Activated naive CD4-positive, alpha-beta T cell treated with anti-CD3 and anti-CD28 coated beads for 36 hours (primary cell): ENCODE measurements around the gene PPP1R9B. TPM values are rescaled to one million over a fixed set of nuclear protein-coding genes. Genes with fewer than 3 reads are reported as not detected.
A peak's percentile ranks its signal among the peaks of the same experiment; 100 is the strongest.

Source experiments
- CTCF ChIA-PET: fragments of 350-600 bp; sonication (Branson Sonifier 250); formaldehyde crosslinking; loops from one replicate; lab custom pipeline; 2021; ENCODE audit warnings: antibody characterized with exemption; lab: Charles Lee
- DNase-seq: peaks from one replicate; pipeline ENCODE4 v3.0.0-alpha.2; 2020
- H3K27ac Mint-ChIP-seq: one replicate; pipeline ENCODE4 v1.8.0; 2021; ENCODE audit warnings: mild to moderate bottlenecking, mixed read lengths
- H3K27me3 Mint-ChIP-seq: one replicate; pipeline ENCODE4 v1.8.0; 2021; ENCODE audit warnings: low read depth, mixed read lengths
- H3K36me3 Mint-ChIP-seq: one replicate; pipeline ENCODE4 v1.8.0; 2021; ENCODE audit warnings: low read depth, mixed read lengths
- H3K4me1 Mint-ChIP-seq: one replicate; pipeline ENCODE4 v1.8.0; 2021; ENCODE audit warnings: low read depth, mixed read lengths
- H3K4me3 Mint-ChIP-seq: one replicate; pipeline ENCODE4 v1.8.0; 2021; ENCODE audit warnings: mild to moderate bottlenecking, moderate library complexity, mixed read lengths
- H3K9me3 Mint-ChIP-seq: one replicate; pipeline ENCODE4 v1.8.0; 2021; ENCODE audit warnings: mixed read lengths
- intact Hi-C: fragments of 100-400 bp; cut with micrococcal nuclease; formaldehyde crosslinking; loops from one replicate; pipeline ENCODE4 v1.15.1; 2023
- total RNA-seq, 2 experiments: library from RNA; stranded (reverse); gene quantifications; one replicate each; pipeline ENCODE4 v1.2.3, GENCODE V29; 2021

Gene PPP1R9B
- total RNA-seq, 2 experiments from 2014 or later, result 67.7 TPM

DNA sequence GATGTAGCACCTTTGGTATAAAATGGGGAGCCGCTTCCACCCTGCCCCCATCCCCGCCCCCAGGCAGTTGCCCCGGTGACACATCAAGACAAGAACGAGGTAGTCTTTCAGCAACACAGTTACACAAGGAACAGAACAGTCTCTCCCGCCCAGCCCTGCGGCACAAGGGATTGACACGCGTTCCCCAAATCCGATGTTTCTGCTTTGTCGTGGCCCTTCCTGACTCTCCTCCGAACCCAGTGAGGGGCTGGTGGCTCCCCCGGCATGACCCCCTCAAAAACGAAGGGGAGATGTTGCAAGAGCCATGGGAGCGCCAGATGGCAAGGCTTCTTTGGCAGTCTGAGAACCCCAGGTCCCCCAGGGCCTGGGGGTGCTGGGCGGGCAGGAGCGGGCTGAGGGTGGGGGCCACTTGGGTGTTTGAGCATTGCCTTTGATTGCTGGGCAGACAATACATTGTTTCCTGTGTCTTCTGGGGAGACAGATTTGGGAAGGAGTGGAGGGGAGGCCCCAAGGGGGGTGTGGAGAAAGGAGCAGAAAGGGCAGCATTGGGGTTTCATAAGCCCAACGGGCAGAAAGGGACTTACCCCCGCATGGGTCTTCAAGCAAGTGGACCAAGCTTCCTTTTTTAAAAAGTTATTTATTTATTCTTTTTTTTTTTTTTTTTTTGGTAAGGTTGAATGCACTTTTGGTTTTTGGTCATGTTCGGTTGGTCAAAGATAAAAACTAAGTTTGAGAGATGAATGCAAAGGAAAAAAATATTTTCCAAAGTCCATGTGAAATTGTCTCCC, 34.3 kb upstream of the PPP1R9B start:
- H3K36me3 Mint-ChIP-seq, result no peaks in the 10 kb centered on the region
- CTCF ChIA-PET, result interaction anchor here (1.0 kb wide), 1 partner anchor 15 kb away, joined by 3 read pairs; no protein-coding TSS in a partner anchor
- H3K27ac Mint-ChIP-seq, result no peak overlapping the region

GRCh38 chr17:50184064-50184463, 33.6 kb upstream of the PPP1R9B start:
- Mint-ChIP-seq H3K9me3 (no peaks in the 10 kb centered on the region), H3K4me1 (peaks cover 16% of the 10 kb centered on the region), H3K4me3 (no peak overlapping the region), H3K36me3 (no peaks in the 10 kb centered on the region), H3K27ac (no peak overlapping the region), H3K27me3 (no peaks in the 10 kb centered on the region)
- intact Hi-C loops, result no loop called here
- no peak for DNase-seq
- CTCF ChIA-PET, result no interaction called here

More for the DNA sequence above, 34.3 kb upstream of the PPP1R9B start:
- intact Hi-C loops, result no loop called here
- no peak for DNase-seq
- no peak overlapping the region for H3K4me3 Mint-ChIP-seq
- no peaks in the 10 kb centered on the region for H3K27me3 Mint-ChIP-seq
- no peaks in the 10 kb centered on the region for H3K9me3 Mint-ChIP-seq
- H3K4me1 Mint-ChIP-seq, result peaks cover 16% of the 10 kb centered on the region

DNA sequence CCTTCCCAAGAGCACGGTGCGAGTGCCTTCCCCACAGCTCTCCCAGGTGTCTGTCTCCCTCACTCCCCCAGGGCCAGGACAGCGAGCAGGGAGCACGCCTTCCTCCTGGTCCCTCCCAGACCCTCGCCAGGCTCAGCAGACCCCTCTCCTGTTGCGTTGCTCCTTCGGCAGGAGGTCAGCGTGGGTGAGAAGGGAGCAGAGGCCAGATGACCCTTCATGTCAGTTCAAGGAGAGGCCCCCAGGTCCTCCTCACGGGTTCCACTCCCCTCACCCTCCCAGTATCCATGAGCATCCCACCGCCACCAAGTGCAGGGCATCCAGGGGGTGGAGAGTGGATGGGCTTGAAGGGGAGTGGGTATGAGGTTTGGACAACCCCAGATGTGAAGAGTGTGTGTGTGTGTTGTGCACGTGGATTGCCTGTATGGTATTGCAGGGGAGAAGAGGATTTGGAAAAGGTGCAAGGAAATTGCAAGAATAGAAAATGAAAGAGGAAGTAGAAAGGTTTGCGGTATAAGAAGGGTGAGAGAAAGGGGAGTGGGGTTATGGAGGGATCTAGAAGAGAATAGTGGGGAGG, 33.0 kb upstream of the PPP1R9B start:
- CTCF ChIA-PET, result interaction anchor here (1.4 kb wide), 1 partner anchor 14 kb away, joined by 4 read pairs; no protein-coding TSS in a partner anchor
- Mint-ChIP-seq H3K9me3 (no peaks in the 10 kb centered on the region), H3K27me3 (no peaks in the 10 kb centered on the region), H3K4me3 (no peak overlapping the region), H3K27ac (no peak overlapping the region), H3K4me1 (peaks cover 19% of the 10 kb centered on the region), H3K36me3 (no peaks in the 10 kb centered on the region)
- intact Hi-C loops, result no loop called here
- no peak for DNase-seq

DNA sequence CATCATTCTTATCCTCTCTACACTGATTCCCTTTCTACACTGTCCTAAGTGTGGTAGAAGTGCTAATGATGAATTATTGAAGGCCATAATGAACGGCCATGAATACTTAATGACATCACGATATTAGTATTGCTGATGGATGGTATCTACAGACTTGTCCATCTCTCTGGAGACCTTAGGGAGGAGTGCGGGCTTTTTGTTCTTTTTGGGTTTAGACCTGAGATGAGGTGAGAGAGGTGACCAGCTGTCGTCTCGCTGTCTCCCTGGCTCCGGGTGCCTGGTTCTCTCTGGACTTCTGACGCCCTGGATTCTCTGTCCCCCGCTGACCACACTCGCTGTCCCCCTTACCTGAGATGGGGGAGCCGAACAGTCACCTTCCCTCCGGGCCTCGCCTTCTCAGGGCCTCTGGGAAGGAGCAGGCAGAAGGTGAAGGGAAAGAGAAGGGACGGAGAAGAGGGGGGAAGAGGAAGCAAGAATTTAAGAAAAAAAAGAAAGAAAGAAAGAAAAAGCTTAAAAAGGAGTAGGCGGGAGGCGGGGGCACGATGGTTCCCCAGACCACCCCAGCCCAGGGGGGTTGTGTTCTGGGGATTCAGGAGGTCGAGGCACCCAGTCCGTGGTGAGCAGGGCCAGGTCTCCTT, 32.4 kb upstream of the PPP1R9B start:
- Mint-ChIP-seq H3K36me3 (no peaks in the 10 kb centered on the region), H3K4me3 (no peak overlapping the region), H3K27ac (no peak overlapping the region), H3K9me3 (no peaks in the 10 kb centered on the region), H3K4me1 (peaks cover 25% of the 10 kb centered on the region), H3K27me3 (no peaks in the 10 kb centered on the region)
- intact Hi-C loops, result no loop called here
- DNase-seq, result no peak
- CTCF ChIA-PET, result interaction anchor here (1.4 kb wide), 1 partner anchor 13 kb away, joined by 4 read pairs; no protein-coding TSS in a partner anchor

GRCh38 chr17:50181591-50182560, 31.4 kb upstream of the PPP1R9B start:
- Mint-ChIP-seq H3K4me1 (peaks cover 27% of the 10 kb centered on the region), H3K4me3 (no peak overlapping the region), H3K9me3 (no peaks in the 10 kb centered on the region), H3K36me3 (no peaks in the 10 kb centered on the region), H3K27me3 (no peaks in the 10 kb centered on the region), H3K27ac (no peak overlapping the region)
- CTCF ChIA-PET, result interaction anchor here (1.3 to 1.4 kb wide), 3 partner anchors 12 to 20 kb away, joined by 3 to 4 read pairs (median 4); no protein-coding TSS in a partner anchor
- intact Hi-C loops, result no loop called here
- no peak for DNase-seq

- Mint-ChIP-seq H3K4me3 (no peak overlapping the region), H3K9me3 (no peaks in the 10 kb centered on the region), H3K27me3 (no peaks in the 10 kb centered on the region), H3K36me3 (no peaks in the 10 kb centered on the region), H3K27ac (no peak overlapping the region), H3K4me1 (peaks cover 27% of the 10 kb centered on the region)
- no peak for DNase-seq
- CTCF ChIA-PET, result interaction anchor here (1.3 kb wide), 2 partner anchors 19 kb away, joined by 3 to 4 read pairs; no protein-coding TSS in a partner anchor
- intact Hi-C loops, result no loop called here
Measured at GRCh38 chr17:50181144-50181543, 30.7 kb upstream of the PPP1R9B start.

DNA sequence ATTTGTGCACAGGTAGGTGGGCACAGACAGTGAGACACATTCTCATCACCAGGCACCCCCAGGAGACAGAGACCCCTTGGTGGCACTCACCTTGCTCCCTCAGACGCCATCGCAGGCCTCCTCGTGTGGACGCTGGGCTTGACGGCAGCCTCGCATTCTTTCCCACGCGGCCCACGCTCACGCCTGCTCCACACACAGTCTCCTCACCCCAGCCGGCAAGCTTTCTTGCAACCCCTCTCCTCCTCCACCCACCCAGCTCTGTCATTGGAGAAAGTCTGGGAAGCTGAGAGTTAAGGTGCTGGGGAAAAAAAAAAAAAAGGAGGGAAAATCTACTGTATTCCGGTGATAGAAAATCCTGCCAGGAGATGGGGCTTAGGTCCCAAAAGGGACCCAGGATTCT, 30.1 kb upstream of the PPP1R9B start:
- no peak overlapping the region for H3K27ac Mint-ChIP-seq
- H3K36me3 Mint-ChIP-seq, result no peaks in the 10 kb centered on the region
- no peak overlapping the region for H3K4me3 Mint-ChIP-seq
- no peak for DNase-seq
- intact Hi-C loops, result no loop called here
- CTCF ChIA-PET, result no interaction called here
- H3K9me3 Mint-ChIP-seq, result no peaks in the 10 kb centered on the region
- H3K27me3 Mint-ChIP-seq, result no peaks in the 10 kb centered on the region
- peaks cover 27% of the 10 kb centered on the region for H3K4me1 Mint-ChIP-seq

DNA sequence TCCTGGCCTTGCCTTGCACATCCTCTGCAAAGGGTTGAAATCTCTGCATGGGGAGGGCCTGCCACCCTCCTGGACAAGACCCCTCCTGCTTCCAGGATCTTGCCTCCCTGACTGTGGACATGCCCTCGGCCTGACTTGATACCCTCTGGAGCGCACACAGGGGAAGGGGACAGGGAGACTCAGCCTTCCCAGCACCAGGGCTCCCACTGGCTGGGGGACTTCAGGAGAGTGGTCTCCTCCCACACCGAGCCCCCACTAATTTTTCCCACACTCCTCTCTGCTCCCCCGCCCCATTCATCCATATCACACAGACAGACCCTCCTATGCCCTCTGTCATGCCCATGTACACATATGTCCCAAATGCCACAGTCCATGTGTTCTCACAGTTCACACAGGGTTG, 29.6 kb upstream of the PPP1R9B start:
- Mint-ChIP-seq H3K27ac (no peak overlapping the region), H3K36me3 (no peaks in the 10 kb centered on the region)

GRCh38 chr17:50177983-50178834, 27.7 kb upstream of the PPP1R9B start:
- Mint-ChIP-seq H3K27me3 (no peaks in the 10 kb centered on the region), H3K4me3 (peak overlapping the region; percentile 22), H3K9me3 (no peaks in the 10 kb centered on the region), H3K4me1 (peaks cover 15% of the 10 kb centered on the region), H3K27ac (no peak overlapping the region), H3K36me3 (no peaks in the 10 kb centered on the region)
- intact Hi-C loops, result loop anchor here (1.0 to 5.0 kb wide), 3 partner anchors 38 to 84 kb away; no protein-coding TSS in a partner anchor
- peak; percentile 73 for DNase-seq
- CTCF ChIA-PET, result interaction anchor here (0.6 to 3.6 kb wide), 14 partner anchors 8 to 143 kb away, joined by 3 to 25 read pairs (median 5); partner anchors contain the start of gene COL1A1

More for the DNA sequence above, 29.6 kb upstream of the PPP1R9B start:
- CTCF ChIA-PET, result no interaction called here
- H3K9me3 Mint-ChIP-seq, result no peaks in the 10 kb centered on the region
- intact Hi-C loops, result no loop called here
- no peak overlapping the region for H3K4me3 Mint-ChIP-seq
- H3K4me1 Mint-ChIP-seq, result peaks cover 27% of the 10 kb centered on the region
- no peak for DNase-seq
- no peaks in the 10 kb centered on the region for H3K27me3 Mint-ChIP-seq

GRCh38 chr17:50177476-50177875, 27.0 kb upstream of the PPP1R9B start:
- H3K27ac Mint-ChIP-seq, result no peak overlapping the region
- H3K4me1 Mint-ChIP-seq, result peaks cover 11% of the 10 kb centered on the region
- intact Hi-C loops, result loop anchor here (5.0 kb wide), 1 partner anchor 60 kb away; no protein-coding TSS in a partner anchor
- no peaks in the 10 kb centered on the region for H3K27me3 Mint-ChIP-seq
- no peak for DNase-seq
- H3K36me3 Mint-ChIP-seq, result no peaks in the 10 kb centered on the region
- H3K4me3 Mint-ChIP-seq, result no peak overlapping the region
- CTCF ChIA-PET, result interaction anchor here (0.7 to 3.6 kb wide), 10 partner anchors 8 to 90 kb away, joined by 3 to 25 read pairs (median 8); partner anchors contain the start of gene COL1A1
- H3K9me3 Mint-ChIP-seq, result no peaks in the 10 kb centered on the region
